DMS153 treated with DMSO at 0.1 percent for 48 hours (cell line): ENCODE results near the gene GRPR.
A peak's percentile ranks its signal among the peaks of the same experiment; 100 is the strongest.

ENCODE experiments used
- DNase-seq: peaks from one replicate; lab custom pipeline; 2025; ENCODE audit not compliant: unreplicated experiment; lab: John Stamatoyannopoulos, UW

Gene GRPR

DNA sequence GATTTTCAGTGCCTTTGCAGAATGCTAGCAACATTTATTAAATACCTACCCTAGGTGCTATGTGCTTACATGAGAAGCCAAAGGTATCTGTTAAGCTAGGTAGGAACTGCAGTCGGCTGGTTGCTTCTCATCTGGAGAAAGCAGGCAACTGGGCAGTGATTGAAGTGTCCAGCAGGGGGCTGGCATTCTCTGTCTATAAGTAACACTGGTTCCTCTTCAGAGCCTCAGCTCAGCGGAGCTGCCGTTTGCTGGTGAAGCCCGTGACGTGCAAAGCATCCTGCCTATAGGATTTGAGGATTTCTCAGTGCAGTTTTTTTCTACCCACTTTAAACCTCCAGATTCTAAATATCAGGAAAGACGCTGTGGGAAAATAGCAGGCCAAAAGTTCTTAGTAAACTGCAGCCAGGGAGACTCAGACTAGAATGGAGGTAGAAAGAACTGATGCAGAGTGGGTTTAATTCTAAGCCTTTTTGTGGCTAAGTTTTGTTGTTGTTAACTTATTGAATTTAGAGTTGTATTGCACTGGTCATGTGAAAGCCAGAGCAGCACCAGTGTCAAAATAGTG is at the start of gene GRPR:
GRPR (plus strand) TSS at position 344 of the 565 bp plus-strand sequence. CDS start 389 bp downstream, outside the sequence.
- DNase-seq: peak; percentile 39

DNA sequence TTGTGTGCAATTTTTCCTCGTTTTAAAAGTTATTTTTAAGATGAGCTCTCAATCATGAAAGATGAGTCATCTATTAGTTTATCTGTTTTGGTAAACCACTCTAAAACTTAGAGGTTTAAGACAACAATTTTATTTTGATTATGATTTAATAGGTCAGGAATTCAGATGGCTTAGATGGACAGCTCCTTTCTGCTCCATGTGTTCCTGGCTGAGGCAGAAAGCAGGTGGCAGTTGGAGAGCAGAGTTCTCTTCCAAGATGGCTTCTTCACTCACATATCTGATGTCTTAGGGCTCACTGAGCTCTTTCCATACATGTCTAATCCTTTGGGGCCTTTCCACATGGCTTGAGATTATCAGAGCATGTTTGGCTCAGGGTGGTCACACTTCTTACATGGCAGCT is 48.3 kb upstream of the GRPR start:
- DNase-seq: no peak

DNA sequence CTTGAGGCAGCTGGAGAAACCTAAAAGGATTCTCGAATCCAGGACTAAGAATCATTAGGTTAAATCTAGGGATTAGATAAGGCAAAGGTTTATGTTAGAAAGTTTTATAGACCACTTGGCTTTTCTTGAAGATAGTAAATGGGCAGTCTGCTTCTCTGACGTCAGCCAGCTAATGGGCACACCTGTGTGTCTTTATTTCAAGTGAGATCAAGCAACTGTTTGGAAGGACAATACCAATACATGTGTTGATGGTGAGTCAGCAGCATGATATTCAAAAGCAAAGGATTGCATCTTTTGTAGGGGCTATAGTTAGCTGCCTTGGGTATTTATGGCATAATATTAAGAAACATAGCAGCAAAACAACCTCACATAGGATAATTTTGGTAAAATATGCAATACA is 46.5 kb upstream of the GRPR start:
- no peak for DNase-seq

DNA sequence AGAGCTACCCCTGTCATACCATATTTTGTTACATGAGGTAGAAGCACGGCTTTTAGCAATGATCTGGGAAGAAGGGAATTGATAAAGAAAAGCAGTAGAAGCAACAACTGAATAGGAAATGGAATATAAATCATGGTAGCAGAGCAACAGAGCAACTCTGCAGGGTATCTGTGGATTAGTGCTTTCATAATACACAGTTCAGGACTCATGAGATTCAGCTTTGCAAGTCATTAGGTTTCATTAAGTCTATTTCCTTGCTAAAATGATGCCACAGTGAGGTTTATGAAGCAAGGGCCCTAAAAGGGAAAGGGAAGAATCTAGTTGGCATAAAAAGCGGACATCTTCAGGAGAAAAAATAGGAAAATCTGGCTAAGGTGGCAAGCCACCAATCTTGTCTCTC is 45.6 kb upstream of the GRPR start:
- no peak for DNase-seq

DNA sequence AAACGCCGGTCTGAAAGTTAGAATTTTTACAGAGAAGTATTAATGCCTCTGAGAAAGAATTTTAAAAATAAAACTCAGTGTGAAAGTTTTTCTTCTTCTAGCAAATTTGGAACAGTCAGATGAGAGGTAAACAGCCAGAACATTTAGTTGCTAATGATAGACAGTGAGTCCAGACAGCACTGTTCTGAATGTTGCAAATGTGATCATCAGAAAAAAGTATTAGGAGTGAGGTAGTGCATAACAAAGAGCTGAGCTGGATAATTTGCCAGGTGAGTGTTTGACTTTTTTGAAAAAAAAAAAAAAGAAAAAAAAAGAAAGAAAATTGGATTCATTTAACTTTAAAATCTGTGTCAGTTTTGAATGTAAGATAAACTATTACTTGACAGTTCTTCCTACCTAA is 42.0 kb upstream of the GRPR start:
- DNase-seq: no peak

DNA sequence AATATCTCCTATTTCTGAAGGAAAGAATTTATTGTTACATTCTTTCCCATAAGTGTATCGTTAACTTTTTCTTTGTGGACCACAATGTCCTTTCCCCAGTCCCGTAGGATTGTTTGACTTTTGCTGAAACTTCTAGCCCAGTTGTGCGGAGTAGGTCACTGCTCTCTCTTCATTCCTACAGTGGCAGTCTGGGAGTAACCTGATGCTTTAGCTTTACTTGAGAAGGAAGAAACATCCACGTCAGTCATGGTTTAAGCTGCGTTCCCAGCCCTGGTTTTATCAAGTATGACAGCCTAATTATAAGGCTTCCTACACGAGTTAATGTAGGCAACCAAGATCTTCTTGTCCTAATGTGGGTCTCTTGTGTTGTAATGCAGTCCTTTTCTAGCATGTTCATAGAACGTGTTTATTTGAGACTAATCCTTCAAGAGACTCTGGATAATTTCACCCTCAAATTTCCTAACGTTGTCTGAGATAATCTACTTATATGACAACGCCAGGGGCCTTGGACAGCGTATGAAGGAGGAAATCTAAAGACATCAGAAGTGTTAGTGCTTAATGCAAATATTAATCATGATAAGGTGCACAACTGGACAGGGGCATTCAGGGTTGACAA is 40.8 kb upstream of the GRPR start:
- no peak for DNase-seq

DNA sequence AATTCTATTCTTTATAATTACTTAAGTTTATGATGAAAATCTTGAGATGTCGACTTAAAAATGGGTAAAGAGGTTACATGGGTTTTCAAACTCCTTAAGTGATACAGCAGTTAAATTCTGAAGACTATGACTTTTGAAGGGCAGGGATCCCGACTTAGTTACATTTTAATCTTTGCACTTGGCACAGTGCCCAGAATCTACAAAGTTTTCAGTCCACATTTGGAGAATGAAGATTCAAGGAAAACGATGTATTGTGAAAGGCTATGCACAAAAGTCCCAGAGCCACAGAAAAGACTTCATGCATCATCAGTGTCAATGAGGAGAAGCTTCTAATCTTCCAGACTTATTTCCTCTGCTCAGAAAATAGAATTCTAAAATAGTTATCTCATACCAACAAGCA is 36.3 kb upstream of the GRPR start:
- no peak for DNase-seq

DNA sequence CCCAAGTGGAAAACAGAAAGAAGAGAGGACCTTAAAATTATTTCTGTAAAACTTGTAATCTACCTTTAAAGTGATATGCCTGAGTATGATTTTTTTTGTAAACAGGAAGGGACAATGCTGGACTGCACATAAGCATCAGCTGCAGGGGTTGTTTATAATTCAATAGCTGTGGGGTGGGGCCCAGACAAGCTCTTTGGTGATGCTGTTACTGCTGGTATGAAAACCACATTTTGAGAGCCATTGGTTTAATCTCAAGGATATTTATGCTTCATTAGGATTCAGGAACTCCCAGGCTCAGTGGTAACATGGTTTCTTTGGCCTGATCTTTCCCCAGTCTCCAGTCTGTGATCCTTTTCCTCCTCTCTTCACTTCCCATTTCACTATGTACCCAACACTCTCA is 34.3 kb upstream of the GRPR start:
- no peak for DNase-seq

DNA sequence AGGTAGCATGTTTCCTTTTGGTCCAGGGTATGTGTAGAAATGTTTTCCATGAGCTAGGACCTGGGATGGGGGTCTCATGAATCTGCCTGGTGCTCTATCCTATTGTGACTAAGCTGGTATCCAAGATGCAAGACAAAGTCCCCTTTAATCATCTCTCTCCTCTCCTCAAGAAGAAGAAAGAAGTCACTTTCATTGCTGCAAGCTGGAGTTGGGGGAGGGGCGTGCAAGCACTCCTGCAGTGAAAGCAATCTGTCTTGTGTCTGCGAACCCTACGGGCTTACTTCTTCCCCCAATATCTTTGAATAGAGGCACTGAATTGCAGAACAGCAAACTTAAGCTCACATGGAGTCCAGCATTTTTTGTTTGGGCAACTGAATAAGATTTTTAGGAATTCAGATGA is 27.2 kb upstream of the GRPR start:
- no peak for DNase-seq

DNA sequence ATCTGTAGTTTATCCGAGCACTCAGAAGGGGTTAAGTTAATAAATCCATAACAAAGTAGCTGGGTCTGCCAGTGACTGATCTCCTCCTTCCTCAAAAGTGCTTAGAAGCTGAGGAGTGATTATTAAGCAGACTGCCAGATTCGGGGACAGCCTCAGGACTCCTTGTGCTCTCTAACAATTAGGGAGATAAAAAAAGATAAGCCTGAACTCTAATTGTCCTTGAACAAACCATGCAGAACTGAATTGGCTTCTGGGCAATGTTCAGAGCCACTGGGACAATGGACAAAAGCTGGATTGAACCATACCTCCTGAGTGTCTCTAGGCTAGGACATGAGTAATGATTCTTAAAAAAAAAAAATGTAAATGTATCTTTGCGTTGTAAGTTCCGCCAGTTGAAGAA is 22.7 kb upstream of the GRPR start:
- DNase-seq: no peak

DNA sequence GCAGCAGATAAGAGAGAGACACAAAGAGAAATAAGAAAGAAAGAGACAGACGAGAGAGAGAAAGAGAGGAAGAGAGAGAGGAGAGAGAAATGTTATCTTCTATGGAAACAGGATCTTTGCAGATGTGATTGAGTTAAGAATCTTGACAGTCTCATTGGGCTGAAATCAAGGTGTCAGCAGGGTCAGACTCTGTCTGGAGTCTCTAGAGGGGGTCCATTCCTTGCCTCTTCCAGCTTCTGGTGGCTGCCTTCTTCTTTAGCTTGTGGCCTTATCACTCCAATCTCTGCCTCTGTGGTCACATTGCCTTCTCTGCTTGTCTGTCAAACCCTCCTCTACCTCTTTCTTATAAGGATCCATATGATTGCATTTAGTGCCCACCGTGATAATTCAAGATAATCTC is 21.8 kb upstream of the GRPR start:
- no peak for DNase-seq

DNA sequence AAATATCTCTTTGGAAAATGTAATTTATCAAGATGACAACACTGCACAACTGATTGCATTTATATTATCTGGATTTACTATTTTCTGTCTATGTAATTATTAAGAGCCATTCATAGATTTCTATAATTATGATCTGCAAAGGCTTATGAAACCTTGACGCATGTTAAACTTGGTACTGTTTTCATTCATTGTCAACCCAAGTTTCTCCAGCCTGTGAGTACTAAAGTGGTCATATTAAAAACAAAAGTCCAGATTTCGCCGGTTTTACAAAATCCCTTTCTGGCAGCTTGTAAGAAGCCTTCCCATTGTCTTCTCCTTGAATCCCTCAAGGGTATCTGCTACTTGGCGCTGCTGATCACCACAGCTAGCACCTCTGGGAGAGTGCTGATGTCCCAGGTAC is 19.7 kb upstream of the GRPR start:
- DNase-seq: no peak

DNA sequence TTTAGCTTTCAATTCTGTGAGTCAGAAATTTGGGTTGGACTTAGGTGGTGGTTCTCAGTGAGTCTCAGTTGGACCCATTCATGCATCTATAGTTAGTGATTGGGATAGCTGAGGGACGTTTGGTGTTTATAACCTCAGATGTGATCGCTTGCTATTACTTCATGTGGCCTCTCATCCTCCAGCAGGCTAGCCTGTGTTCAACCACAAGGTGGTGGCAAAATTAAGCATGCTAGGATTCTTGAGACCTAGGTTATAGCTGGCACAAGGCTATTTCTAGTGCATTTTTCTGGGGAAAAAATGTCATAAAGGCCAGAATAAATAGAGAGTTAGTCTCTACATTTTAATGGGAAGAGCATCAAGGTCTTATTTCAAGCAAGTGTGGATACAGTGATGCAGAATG is 10.9 kb upstream of the GRPR start:
- DNase-seq: no peak

DNA sequence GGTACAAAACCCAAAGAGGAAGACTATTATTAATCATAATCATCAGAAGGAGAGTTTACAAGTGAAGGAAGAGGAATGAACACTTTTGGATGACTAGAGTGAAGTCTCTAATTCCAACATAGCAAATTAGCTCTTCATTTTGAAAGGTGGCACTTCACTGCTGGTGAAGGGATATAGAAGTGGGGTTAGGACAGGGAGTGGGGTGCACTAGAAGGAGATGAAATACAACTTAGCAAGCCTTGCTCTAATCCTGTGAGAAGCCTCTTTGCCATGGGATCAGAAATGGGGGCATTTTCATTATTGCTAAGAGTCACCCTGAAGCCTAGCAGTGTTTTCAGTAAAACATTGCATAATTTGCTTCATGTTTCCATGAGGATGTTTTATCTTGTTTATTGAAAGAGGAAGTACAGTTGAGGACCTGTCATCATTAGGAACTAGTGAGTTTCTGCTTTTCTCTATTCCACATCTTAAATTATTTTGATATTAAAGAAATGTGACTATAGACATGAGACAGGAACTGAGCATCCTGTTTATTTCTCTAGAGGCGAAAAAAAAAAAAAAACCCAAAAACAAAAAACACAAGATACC is 9.3 kb upstream of the GRPR start:
- no peak for DNase-seq

DNA sequence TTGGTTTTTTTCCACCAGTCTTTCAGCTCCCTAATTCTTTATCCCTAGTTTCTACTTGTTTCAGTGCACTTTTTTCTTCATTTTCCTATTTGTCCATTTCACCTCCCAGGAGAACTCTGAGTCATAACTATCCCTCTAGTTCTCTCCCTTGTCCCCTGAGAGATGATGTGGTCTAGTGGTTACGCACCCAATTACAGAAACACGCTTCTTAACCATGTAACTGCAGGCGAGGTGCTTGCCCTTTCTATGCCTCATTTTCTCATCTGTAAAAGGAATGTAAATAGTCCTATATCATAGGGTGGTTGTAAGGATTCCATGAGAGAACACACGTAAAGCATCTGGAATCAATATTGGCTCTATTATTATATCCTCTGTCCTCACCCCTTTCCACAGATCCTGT is 8.8 kb upstream of the GRPR start:
- no peak for DNase-seq

DNA sequence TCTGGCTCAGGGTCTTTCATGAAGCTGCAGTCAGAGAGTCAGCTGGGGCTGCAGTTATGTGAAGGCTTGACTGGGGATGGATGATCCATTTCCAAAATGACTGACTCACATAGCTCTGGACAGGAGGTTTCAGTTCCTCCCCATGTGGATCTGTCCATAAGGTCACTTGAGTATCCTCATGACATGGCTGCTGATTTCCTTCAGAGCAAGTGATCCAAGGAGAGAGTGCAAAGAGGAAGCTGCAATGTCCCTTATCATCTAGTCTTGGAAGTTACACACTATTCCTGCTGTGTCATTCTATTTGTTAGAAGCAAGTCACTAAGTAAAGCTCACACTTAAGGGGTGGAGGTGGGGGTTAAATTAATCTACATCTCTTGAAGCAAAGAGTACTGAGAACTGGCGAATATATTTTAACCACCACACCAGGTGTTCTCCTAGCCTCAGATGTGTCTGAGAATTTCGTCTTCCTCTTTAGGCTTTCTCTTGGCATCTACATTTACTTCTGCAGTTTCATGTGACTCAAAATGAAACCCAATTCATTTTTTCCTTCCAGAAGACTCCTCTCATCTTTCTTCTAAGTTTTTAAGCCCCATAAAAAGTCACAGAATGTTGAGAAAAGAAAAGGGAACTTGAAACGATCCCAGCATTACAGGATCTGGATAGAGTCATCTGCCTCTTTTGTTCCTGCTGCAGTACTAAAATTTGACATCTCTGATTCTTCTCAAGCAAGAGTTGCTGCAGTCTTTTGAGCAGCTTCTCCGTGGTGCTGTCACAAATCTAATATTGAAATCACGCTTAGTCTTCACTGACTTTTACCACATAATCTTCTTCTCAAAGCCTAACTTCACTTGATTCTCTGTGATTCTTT is 3.8 kb upstream of the GRPR start:
- DNase-seq: no peak

DNA sequence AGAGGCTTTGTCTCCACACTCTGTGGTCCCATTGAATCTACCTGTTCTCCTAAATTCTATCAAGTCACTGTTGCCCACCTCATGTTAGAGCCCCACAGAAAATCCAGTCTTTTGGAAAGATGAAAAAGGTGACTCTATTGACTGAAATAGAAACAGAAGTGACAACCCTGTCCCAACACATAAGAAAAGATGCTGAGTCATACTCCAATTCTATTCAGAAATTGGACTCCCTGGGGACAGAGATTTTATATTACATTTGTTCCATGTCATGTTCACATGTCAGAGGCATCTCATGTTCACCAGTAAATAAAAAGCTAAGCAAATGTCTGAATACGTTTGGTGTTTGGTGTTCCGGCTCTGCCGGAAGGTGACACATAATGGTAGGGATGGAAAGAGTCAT is 2.9 kb upstream of the GRPR start:
- no peak for DNase-seq

DNA sequence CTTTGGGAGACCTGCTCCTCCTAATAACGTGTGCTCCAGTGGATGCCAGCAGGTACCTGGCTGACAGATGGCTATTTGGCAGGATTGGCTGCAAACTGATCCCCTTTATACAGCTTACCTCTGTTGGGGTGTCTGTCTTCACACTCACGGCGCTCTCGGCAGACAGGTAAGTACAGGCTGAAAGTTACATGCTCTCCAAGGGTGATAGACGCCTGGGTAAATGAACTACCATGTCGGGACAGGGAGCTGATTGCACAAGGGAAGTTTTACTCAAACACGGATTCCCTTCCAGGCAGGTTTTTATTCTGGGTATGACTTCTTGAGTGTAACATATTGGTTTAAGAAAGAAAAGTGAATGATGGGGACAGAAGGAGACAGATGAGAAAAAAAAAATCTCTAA is 836 bp downstream of the GRPR start:
- DNase-seq: no peak

DNA sequence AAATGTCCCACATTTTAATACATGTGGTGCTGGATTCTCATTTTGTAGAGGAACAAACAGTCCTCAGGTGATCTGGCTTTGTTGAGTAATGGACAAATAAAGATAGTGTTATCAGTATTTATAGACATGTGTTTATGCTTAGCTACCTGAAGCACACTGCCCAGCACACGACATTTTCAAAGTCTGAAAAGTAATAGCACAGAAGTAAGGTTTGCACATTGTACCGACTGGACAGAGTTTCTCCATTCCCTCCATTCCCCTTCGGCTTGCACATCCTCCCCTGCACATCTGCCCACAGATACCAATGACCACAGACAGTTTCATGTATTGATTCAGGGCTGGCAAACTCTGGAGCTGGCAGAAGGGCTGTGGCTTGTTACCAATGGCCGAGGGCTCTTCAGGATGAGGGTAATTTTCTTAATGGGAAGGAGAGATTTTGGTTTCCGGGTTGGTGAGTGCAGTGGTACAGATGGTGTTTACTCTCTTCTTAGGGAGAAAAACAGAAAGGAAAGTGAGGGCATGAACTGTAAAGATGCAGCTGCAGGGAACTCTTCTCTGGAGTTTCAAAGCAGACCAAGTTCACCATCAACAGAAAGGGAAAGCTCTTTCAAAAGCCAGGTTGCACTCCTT is 2.3 kb downstream of the GRPR start:
- DNase-seq: no peak

DNA sequence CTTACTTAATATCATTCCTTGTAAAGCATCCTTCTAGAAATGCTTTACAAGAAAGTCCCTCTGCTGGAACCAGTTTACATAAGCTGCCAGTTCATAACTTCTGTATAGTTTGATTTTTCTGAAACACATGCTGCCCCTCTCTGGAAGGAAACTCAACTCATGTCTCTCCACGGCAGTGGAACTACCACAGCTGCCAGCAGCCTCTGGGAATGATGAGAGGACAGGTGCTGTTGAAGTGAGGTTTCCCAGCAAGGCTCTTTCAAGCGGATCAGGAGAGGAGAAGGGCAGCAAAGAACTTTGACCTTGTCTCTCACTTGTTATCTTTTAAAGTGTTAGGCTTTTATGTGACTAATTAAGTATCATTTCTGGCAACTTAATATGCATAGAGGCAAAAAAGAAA is 7.3 kb downstream of the GRPR start:
- no peak for DNase-seq

DNA sequence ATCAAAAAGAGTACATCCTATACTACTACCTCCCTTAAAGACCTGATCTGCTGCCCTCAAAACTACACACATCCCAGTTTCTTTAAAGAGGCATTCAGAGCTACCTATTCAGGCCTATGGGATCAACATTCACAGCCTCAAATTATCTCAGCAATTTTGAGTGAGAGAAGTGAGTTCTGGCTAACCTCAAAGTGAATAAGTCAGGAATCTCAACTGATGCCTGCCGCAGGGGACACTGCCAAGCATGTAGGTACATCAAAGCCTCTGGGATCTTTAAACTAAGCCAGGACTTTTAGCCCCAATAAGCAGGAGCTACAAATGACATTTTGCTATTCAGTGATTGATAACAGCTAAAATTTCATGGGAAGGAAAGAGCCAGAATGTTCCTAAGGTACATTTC is 11.6 kb downstream of the GRPR start:
- DNase-seq: no peak

DNA sequence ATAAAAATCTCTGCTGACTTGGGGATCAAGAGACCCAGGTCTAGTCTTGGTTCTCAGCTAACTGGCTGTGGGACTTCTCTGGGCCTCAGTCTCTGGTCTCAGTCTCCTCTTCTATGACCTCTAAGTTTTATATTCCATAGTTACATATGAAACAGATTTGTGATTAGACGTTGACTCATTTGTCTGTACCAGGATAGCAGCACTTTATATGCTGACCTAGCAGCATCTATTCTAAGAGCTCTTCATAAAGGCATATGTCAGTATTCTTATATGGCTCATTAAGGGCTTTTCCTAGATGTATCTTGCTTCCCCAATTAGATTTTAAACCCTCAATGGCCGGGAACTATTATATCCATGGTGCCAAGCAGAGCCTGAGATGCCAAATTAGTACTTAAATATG is 12.7 kb downstream of the GRPR start:
- DNase-seq: no peak
